ENCODE data around the gene PUSL1. TPM values are rescaled to one million over a fixed set of nuclear protein-coding genes. Genes with fewer than 3 reads are reported as not detected.

The PUSL1 gene
- total and polyA plus RNA-seq, 2 donors (not counting 1 experiment from before 2014, with no cell fraction given) = 15.7 to 25.8 TPM

- Histone ChIP-seq H3K27ac (ENCODE audit: low read length in 2 of 2) (no peak overlapping the region), H3K9me3 (ENCODE audit: control extremely low read depth in 1 of 3, control insufficient read depth in 2 of 3, insufficient read depth in 1 of 3, low read length in 2 of 3) (no peaks in the 10 kb centered on the region), H3K4me2 (replicated peaks; ENCODE audit: low read depth, low read length, poor library complexity, severe bottlenecking) (peak overlapping the region; percentile 20), H3K79me2 (ENCODE audit: control insufficient read depth, insufficient read depth, low read length) (no peaks in the 10 kb centered on the region), H4K20me1 (ENCODE audit: control insufficient read depth, insufficient read depth, low read length, poor library complexity, severe bottlenecking) (no peaks in the 10 kb centered on the region), H3K9ac (ENCODE audit: low read length) (no peak overlapping the region), H3K4me1 (ENCODE audit: control insufficient read depth in 2 of 2, insufficient read depth in 2 of 2, low read length in 2 of 2) (peaks cover 0 to 16% of the 10 kb centered on the region in 2 donors), H3K27me3 (replicated peaks in 1 of 4; ENCODE audit: control extremely low read depth in 1 of 4, control insufficient read depth in 3 of 4, insufficient read depth in 4 of 4, low read length in 3 of 4) (no peaks in the 10 kb centered on the region), H3K4me3 (ENCODE audit: control extremely low read depth in 1 of 5, extremely low read depth in 1 of 5, insufficient read depth in 1 of 5, low read depth in 2 of 5, low read length in 4 of 5) (no peak overlapping the region), H2AFZ (ENCODE audit: insufficient read depth, low read depth, low read length, poor library complexity, severe bottlenecking) (no peak overlapping the region), H3K36me3 (replicated peaks in 1 of 2; ENCODE audit: control extremely low read depth in 1 of 2, control insufficient read depth in 1 of 2, extremely low read depth in 1 of 2, insufficient read depth in 2 of 2, low read length in 1 of 2) (no peaks in the 10 kb centered on the region)
- 89% methylated on average over 27 of the region's 28 CpGs for WGBS (ENCODE audit: insufficient coverage)
- no peak for ATAC-seq (ENCODE audit: low read depth)
- Mint-ChIP-seq H3K27me3 (no peaks in the 10 kb centered on the region), H3K9me3 (ENCODE audit: insufficient read depth) (no peaks in the 10 kb centered on the region), H3K27ac (no peak overlapping the region), H3K4me3 (no peak overlapping the region), H3K4me1 (peaks cover 11% of the 10 kb centered on the region)
- CTCF ChIA-PET = interaction anchor here (1.0 to 4.3 kb wide), 23 partner anchors 8 to 310 kb away, joined by 3 to 118 read pairs (median 6); partner anchors contain the start of genes PERM1 and UBE2J2
- TF ChIP-seq EZH2 (IDR thresholded peaks at IDR 0.05; ENCODE audit: borderline replicate concordance, insufficient read depth, low read depth, low read length, poor library complexity, severe bottlenecking) = no peak
- TF ChIP-seq, protein P1, sequence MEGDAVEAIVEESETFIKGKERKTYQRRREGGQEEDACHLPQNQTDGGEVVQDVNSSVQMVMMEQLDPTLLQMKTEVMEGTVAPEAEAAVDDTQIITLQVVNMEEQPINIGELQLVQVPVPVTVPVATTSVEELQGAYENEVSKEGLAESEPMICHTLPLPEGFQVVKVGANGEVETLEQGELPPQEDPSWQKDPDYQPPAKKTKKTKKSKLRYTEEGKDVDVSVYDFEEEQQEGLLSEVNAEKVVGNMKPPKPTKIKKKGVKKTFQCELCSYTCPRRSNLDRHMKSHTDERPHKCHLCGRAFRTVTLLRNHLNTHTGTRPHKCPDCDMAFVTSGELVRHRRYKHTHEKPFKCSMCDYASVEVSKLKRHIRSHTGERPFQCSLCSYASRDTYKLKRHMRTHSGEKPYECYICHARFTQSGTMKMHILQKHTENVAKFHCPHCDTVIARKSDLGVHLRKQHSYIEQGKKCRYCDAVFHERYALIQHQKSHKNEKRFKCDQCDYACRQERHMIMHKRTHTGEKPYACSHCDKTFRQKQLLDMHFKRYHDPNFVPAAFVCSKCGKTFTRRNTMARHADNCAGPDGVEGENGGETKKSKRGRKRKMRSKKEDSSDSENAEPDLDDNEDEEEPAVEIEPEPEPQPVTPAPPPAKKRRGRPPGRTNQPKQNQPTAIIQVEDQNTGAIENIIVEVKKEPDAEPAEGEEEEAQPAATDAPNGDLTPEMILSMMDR (IDR thresholded peaks at IDR 0.05) = no peak
- POLR2A ChIA-PET = interaction anchor here (1.0 to 1.9 kb wide), 2 partner anchors 10 to 169 kb away, joined by 3 to 8 read pairs; no protein-coding TSS in a partner anchor
- intact Hi-C loops (cut with micrococcal nuclease) = loop anchor here (2.0 kb wide), 1 partner anchor 306 kb away; no protein-coding TSS in a partner anchor
- no peak for DNase-seq
Measured at GRCh38 chr1:1291023-1291528, 17.3 kb upstream of the PUSL1 start.

Data from B cell (primary cell).